GM10266 (cell line): Measurements from ENCODE around the gene FEM1B.

ENCODE experiments used
- DNase-seq: peaks from one replicate; pipeline ENCODE4 v3.0.0; 2012; ENCODE audit errors: extremely low spot score
- CTCF ChIP-seq: IDR thresholded peaks from 2 replicates; pipeline ENCODE4 v1.5.1; 2012; ENCODE audit warnings: mild to moderate bottlenecking, low read depth; ENCODE audit not compliant: control insufficient read depth, insufficient read depth; ENCODE audit errors: missing control alignments

FEM1B gene

GRCh38 chr15:68278595-68279405 lies 1.3 kb downstream of the FEM1B start:
- TF ChIP-seq CTCF = no peak
- no peak for DNase-seq

GRCh38 chr15:68279779-68280753 lies 2.5 kb downstream of the FEM1B start:
- DNase-seq = no peak
- no peak for TF ChIP-seq CTCF

- DNase-seq = no peak
- no peak for TF ChIP-seq CTCF
Measured at GRCh38 chr15:68281008-68281407, 3.5 kb downstream of the FEM1B start.

GRCh38 chr15:68283401-68283800 lies 5.9 kb downstream of the FEM1B start:
- DNase-seq = no peak
- no peak for TF ChIP-seq CTCF

- no peak for TF ChIP-seq CTCF
- DNase-seq = no peak
Measured at GRCh38 chr15:68284616-68285258, 7.2 kb downstream of the FEM1B start.

- no peak for DNase-seq
- TF ChIP-seq CTCF = no peak
Measured at GRCh38 chr15:68285259-68285980, 7.9 kb downstream of the FEM1B start.
